Measurements from ENCODE around the gene SLC6A20. TPM values are rescaled to one million over a fixed set of nuclear protein-coding genes. Genes with fewer than 3 reads are reported as not detected.

Gene SLC6A20
- 0.14 and 0.34 TPM in 2 replicates for total RNA-seq

GRCh38 chr3:45795882-45796765 is at the start of gene SLC6A20:
SLC6A20 (minus strand) TSS chr3:45796536; CDS start chr3:45796419, 117 bp downstream.

GRCh38 chr3:45841757-45842491 is 45.6 kb upstream of the SLC6A20 start, which contains the start of gene LZTFL1:
LZTFL1 (minus strand) TSS chr3:45842119; CDS start chr3:45841991, 128 bp downstream.

Other genes starting within 250 kb of the SLC6A20 start
- gene LIMD1, start 201.8 kb downstream of the SLC6A20 start, total RNA-seq: 7.9 and 19.8 TPM in 2 replicates
- gene SACM1L, start 107.1 kb downstream of the SLC6A20 start, total RNA-seq: 29.4 and 62.9 TPM in 2 replicates
- 10.6 and 17.5 TPM in 2 replicates for gene LZTFL1, start 45.6 kb upstream of the SLC6A20 start, total RNA-seq
- not detected in 2 replicates for gene CCR9, start 90.0 kb upstream of the SLC6A20 start, total RNA-seq
- gene CXCR6, start 146.9 kb upstream of the SLC6A20 start, total RNA-seq: not detected in 2 replicates
- gene FYCO1, start 199.3 kb upstream of the SLC6A20 start, total RNA-seq: 16.1 and 32.1 TPM in 2 replicates
- gene XCR1, start 230.9 kb upstream of the SLC6A20 start, total RNA-seq: not detected in 2 replicates

All from nasal cavity respiratory epithelium epithelial cell of viscerocranial mucosa (primary cell).